ENCODE measurements around the gene FXYD6.

Gene FXYD6

DNA sequence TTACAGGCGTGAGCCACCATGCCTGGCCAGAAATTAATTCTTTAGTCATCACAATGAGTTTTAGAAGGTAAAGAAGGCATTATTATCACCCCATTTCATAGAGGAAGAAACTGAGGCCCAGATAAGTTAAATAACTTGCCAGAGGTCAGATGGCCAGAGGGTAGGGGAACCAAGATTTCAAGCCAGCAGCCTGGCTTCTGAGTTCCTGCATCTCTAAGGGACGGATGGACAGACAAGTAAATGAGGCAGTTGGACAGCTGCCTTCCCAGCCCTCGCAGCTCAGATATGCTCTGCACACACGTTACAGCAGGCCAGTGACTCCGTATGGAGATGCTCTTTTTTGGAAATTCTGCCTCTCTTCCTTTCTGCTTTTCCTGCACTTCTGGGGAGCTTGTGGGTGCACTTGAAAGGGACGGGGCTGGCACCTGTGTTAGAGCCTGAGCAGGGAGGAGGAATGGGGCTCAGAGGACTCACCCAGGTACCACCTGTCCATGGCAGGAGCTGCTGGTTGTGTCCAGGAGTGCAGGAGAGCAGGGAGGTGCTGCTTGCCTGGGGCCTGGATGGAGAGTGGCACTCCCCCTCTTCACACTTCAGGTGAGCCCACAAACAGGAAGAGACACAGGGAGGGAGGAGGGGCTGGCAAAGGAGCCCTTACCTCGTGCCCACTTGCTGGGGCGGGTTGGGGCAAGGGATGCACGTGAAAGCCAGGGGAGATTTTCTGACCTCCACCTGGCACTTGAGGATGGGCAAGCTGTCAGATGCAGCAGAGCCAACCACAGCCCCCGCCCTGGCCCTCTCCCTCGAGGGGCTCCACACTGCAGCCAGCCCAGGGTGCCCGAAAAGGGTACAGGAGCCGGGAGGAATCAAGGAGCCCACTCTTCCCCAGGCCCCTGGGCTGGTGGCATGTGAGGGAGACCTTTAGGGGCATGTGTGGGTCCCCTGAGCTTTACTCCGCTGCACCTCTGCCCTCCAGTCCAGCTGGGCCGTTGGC, 48.6 kb downstream of the FXYD6 start:
- DNase-seq, result no peak

DNA sequence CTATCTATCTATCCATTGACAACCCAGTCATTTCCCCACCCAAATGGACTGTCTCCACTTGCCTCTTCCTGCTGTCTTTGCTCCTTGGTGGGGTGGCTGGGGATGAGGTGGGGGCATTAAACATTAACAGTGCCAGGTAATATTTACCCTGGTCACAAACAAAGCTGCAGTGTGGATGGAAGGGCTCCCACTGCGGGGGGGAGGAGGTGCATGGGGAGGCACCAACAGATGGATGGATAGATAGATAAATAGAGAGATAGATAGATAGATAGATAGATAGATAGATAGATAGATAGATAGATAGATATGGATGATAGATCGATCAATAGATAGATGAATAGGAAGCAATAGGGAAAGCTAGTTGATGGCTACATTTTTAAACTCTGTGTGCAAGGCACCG, 49.6 kb downstream of the FXYD6 start:
- DNase-seq, result no peak

DNA sequence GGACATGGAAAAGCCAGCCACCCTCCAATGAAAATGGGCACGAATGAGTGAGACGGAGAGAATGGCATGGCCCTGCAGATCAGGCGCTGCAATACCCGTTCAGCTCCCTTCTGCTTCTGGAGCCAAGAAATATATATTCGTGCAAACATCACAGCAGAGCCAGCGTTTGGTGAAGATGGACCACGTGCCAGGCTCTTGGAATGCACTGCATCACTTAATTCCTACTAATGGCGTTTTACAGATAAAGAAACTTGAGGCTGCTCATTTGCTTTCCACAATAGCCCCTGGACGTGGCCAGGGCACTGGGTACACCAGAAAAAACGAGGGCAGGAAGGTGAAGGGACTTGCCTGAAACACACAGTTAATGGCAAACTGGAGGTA, 50.3 kb downstream of the FXYD6 start:
- DNase-seq, result no peak

GRCh38 chr11:117825538-117826189, 50.8 kb downstream of the FXYD6 start:
- DNase-seq, result no peak

- no peak for DNase-seq
These were observed 51.6 kb downstream of the FXYD6 start, which contains the start of gene FXYD2 for GRCh38 chr11:117824571-117825537. TSS of gene FXYD2 (minus strand) at chr11:117824744. CDS start at chr11:117824678, 66 bp downstream.

DNA sequence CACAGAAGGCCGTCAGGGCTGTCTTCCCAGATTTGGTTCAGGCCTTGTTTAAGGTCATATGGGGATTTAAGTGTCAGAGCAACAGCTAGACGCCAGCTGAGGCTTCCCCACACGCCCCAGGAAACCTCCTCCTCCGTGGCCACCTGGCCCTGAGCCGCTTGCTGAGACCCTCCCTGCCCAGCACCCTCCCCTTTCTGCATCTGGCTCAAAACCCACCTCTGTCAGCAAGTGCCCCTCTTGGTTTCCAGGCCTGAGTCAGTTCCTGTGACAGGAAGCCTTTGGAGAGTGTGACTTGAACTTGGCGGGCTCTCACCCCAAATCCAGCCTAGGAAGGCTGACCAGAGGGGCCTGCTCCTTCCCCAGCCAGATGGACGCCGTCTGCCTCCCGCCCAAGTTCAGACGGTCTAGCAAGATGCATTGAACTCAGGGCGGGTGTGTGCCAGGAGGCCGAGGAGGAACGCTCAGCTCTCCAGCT, 52.5 kb downstream of the FXYD6 start:
- no peak for DNase-seq

DNA sequence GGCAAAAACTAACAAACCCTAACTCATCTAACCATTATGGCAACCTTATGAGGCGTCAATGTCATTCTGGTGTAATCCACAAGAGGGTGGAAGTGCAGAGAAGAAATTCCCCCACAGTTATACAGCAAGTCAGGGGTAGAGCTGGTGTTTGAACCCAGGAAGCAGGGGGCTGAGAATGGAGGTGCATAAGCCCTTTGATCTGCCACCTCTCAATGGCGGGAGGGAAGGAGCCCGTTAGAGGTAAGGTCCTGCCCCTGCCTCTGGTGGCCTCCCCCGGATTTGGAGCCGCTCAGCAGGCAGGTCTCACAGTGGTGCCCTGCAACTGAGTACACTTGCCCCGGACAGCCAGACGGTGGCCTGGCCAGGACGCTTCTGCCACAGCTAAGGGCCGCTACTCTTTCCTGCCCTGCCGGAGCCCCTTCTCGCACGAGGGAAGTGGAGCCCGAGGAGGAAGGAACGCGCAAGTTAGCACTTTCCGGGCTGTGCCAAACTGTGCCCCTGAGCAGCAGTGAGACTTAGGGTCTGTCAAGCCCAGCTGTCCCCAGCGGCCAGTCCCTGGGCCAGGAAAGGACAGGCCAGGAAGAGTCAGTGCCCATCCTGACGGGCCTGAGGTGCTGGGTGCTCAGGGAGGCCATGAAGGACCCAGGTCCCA, 53.0 kb downstream of the FXYD6 start:
- DNase-seq, result no peak

DNA sequence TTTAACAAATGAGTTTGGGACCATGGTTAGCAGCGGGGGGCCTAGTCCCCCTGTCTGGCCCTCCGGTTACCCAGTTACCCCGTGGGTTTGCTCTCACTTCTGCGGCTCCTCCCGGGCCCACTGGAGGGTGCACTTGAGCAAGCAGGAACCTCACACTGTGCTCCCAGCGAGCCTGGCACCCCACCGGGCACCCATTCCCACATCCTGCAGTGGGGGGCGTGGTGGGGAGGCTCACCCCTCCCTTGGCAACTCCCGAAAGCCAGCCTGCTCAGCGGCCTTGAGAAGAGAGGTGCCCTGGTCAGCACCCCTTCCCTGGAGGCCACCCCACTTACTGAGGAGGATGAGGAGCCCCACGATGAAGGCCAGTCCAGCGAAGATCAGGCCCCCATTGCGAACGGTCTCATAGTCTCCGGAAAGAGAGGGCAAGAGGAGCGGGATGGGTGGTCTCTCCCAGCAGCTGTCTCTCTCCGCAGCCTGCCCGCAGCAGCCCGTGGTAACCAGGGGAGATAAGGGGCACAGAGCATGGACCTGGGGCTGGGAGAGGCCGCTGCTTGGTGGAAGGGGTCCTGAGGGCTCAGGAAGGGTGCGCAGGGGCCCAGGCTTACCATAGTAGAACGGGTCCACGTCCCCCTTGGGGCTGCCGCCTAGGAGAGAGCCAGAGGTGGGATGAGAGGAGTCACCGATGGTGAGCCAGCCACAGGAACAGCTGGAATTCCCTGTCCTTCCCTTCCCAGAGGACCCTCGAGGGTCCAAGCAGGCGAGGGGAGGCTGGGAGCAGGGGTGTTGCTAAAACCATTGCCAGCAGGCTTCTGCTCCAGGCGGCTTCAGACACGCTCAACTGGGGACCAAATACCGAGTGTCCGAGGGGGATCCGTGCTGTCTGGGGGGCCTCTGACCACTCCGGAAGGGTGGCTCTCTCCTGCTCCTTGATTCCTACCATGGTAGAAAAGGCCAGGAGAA, 54.1 kb downstream of the FXYD6 start:
- no peak for DNase-seq

DNA sequence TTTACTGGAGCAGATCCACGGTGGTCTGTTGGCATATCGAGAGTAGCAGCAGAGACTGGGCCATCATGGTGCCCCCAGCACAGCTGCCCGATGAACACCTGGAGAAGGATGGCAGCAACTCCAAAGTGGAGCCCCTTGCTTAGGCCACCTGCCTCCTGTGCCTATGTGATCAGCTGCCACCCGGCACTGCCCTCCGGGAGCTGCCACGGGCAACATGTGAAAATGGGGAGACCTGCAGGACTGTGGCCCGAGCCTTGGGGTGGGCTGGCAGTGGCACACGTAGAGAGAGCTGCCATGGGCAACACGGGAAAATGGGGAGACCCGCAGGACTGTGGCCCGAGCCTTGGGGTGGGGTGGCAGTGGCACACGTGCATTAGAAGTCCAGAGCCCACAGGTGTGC, 55.0 kb downstream of the FXYD6 start:
- DNase-seq, result no peak

DNA sequence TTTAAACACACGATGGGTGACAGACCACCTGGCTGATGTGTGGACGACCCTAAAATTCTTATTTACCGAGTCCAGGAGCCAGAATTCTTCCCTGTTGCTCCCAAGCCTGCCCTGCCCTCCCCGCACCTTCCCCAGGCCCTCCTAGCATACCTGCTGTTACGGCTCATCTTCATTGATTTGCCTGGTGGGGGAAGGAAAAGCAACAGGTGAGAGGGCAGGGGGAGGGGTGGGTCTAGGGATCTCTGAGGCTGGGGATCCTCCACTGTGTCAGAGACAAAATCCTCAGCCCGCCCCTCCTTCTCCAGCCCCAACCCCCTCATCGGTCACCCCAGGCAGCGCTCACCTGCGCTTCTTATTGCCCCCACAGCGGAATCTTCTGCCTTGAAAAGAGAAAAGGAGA, 55.9 kb downstream of the FXYD6 start:
- DNase-seq, result no peak

GRCh38 chr11:117820071-117820470, 56.4 kb downstream of the FXYD6 start:
- no peak for DNase-seq

DNA sequence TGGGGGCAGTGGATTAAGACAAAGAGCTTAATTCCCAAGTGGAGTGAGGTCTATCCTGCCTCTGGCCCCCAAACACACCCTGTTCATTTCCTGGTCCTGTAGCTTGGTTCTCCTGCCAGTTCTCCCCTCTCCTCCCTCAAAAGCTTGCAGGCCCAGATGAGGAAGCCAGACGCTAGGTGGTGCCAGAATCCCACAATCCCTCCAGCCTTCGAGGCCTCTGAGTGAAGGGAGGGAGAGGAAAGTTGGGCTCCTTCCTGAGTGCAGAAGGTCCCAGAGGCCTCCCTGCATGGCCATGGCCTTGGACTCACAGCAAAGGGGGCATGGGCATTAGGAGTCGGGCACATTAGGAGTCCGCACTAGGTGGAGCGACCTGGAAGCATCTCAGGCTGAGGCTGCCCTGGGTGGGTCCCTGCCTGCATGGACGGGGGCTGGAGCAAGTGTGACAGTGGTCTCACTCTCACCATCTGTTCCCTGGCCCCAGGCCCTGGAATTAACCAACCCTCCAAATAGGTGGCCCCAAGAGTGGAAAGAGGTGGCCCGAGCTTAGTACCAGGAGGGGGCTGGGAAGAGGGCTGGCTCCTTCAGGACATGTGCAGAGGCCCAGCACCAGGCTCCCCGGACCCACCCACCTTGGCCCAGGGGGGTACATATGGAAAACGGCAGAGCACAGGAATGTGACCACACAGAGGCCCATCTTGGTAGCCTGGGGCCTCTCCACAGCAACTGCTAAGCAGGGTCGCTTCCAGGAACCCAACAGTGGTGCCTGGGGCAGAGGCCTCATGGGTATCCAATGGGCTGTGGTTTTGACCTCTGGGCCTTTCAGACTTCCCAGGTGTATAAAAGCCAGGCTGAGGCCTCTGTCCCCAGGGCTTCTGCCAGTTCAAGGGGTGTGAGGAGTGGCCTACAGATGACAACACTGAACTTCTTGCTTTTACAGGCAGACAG, 57.1 kb downstream of the FXYD6 start:
- DNase-seq, result peak; percentile 7

DNA sequence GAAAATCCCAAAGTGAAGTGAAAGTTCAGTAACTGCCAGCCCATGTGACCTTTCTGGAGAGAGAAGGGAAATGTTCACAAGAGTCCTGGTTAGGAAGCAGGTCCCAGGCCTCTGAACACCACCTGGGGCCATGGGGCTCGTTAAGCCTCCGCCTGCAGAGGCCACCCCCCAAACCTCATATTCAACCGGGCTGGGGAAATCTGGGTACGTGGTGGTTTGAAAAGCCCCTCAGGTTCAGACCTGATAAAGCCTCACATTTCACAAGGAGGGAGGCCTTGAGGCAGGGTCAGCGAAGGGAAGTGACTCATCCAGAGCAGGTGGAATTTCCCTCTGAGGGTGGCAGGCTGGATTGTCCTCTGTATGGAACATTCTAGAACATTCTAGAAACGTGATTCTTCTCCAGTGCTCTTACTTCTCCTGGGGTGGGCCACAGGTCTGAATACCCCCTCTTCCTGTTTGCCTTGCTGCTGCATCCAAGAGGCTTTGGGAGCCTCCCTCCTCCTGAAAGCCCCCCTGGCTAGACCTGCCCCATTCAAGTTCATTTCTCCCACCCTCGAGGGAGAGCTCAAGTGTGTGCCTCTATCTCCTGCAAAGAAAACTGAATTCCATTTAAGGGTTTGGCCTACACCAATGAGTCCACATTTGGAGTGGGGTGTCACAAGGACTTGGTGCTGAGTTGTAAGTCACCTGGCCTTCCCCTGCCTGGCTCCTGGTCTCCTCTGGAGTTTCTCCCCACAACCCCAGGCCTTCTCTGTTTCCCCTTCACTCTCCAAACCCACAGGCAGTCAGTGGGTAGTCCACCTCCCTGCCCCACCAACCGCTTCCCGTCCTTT, 58.2 kb downstream of the FXYD6 start:
- no peak for DNase-seq

- no peak for DNase-seq
These were observed 59.0 kb downstream of the FXYD6 start for GRCh38 chr11:117817368-117818040.

DNA sequence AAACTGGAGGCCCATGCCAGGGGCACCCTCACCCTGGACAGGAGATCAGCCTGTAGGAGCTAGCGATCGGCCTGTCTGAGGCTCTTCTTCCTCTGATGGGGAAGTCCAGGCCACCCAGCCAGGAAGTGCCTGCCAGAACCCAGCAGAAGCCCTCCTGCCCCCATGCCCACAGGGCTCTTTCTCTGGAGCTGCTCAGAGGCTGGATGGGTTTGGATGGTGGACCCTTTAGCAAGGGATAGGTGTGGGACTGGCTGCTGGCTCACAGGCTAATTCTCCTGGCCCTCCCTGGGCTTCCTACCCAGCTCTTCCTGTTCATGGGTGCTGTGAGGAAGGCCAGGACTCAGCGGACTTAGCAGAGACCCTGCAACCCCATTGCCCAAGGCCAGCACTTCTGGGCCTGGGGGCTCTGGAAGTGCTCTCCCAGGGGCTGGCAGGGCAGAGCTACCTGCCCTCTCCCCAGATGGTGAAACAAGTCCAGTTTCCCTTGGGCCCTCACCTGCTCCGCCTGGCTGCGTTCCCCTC, 59.6 kb downstream of the FXYD6 start:
- no peak for DNase-seq

GRCh38 chr11:117816151-117816741, 60.2 kb downstream of the FXYD6 start:
- no peak for DNase-seq

GRCh38 chr11:117815262-117815803, 61.1 kb downstream of the FXYD6 start:
- no peak for DNase-seq

Measured in DMS 273 treated with DMSO at 0.1 percent for 48 hours (cell line).